Fibroblast of gingiva (primary cell): ENCODE results near the gene SURF1.
A peak's percentile ranks its signal among the peaks of the same experiment; 100 is the strongest.

Experiments
- DNase-seq: peaks from one replicate; pipeline ENCODE4 v3.0.0-alpha.2; 2011; ENCODE audit warnings: low read depth

SURF1 gene

GRCh38 chr9:133361507-133362092, 5.3 kb upstream of the SURF1 start:
- DNase-seq = no peak

DNA sequence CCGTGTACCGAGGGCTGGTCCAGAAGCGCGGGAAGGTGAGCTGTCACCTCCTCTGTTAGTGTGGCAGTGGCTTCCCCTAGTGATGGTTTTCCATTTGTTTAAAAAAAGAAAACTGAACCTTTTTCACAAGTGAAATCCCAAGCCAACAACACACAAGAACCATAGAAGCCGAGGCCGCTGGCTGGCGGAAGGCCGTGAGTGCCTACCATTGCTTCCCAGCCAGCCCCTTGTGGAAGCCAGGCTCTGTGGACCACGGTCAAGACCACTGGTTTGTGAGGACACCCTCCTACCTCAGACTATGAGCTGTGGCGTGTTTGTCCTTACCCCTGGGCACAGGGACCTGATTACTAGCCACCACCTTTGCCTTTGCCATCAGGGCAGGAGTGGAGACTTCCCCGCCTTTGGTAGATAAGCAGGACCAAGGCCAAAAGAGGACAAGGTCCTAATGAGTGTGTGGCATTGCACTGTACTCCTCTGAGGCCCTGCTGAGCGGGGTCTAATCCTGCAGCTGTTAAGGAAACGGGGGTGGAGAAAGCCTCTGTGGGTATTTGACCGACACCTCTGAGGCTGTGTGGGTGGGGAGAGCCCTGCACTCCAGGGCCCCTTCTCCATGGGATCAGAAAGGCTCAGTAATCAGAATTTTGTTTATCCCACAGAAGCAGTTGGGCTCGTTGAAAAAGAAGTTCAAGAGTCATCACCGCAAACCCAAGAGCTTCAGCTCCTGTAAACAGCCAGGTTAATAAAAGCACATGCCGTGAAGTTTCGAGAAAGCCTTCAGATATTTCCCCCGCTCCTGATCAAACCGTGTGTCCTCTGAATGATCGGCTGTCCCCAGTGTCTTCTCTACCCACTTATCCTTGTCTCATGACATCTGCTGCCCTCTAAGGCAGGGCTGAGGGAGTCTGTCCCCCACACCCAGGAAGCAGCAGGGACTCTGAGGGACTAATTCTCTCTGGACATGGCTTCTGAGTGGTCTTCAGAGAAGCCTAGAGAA, 4.4 kb upstream of the SURF1 start:
- DNase-seq = no peak

GRCh38 chr9:133359399-133360175, 3.3 kb upstream of the SURF1 start:
- DNase-seq = no peak

GRCh38 chr9:133357656-133358055, 1.4 kb upstream of the SURF1 start:
- no peak for DNase-seq

GRCh38 chr9:133355881-133356357, 368 bp downstream of the SURF1 start:
- DNase-seq = no peak

DNA sequence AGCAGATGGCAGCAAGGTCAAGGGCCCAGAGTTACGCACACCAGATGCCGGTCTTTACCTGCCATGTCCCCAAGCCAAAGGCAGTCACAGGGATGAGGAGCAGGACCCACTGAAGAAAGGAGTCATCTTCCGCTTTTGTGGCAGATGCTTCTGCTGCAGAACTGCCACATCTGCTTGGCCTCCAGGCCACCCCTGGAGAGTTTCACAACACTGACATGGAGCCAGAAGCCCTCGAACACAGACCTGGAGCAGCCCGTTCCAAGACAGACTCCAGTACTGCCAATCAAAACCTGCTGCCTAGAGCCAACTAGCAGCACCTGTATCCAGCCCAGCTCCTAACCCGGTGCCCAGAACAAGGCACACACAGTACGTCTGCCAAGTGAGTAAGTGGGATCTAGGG, 1.5 kb downstream of the SURF1 start:
- DNase-seq = no peak

- DNase-seq = no peak
Observed at GRCh38 chr9:133353548-133353947, 2.7 kb downstream of the SURF1 start.

- no peak for DNase-seq
Observed at GRCh38 chr9:133352635-133353340, 3.5 kb downstream of the SURF1 start.

- peak; percentile 61 for DNase-seq
Observed at GRCh38 chr9:133351908-133352634, 4.2 kb downstream of the SURF1 start.

- peak; percentile 85 for DNase-seq
Observed at GRCh38 chr9:133351526-133351907, 4.8 kb downstream of the SURF1 start.

GRCh38 chr9:133349965-133350616, 6.2 kb downstream of the SURF1 start:
- DNase-seq = no peak

DNA sequence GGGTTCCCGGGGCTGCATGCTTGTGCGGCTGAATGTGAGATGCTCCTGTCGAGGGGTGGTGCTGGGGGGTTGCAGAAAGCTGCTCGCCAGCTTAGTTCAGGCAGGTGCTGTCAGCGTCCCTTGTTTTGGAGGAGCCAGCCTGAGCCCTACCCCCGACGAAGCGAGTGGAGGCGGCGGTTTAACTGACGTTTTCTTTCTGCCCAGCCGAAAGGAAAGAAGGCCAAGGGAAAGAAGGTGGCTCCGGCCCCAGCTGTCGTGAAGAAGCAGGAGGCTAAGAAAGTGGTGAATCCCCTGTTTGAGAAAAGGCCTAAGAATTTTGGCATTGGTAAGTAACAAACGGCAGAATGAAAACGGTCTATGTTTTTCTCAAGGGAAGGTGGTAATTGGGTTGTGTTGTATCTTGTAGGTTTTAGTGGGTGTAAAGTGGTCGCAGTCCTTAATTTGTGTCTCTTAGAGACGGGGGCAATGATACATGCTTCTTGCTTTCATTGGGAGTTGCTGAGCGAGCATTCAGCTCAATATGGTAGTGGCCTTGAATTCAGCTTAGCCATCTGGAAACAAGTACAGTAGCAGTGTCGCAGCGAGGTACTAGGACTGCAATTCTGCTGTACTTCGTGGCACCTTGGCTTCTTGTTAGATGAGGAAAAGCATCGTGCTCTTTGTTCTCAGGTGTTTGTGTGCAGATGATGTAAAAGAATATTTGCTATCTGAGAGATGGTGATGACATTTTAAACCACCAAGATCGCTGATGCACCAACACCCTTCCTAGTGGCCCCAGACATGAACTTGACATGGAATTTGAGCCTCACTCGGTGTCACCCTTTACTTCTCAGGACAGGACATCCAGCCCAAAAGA, 7.3 kb downstream of the SURF1 start:
- no peak for DNase-seq

DNA sequence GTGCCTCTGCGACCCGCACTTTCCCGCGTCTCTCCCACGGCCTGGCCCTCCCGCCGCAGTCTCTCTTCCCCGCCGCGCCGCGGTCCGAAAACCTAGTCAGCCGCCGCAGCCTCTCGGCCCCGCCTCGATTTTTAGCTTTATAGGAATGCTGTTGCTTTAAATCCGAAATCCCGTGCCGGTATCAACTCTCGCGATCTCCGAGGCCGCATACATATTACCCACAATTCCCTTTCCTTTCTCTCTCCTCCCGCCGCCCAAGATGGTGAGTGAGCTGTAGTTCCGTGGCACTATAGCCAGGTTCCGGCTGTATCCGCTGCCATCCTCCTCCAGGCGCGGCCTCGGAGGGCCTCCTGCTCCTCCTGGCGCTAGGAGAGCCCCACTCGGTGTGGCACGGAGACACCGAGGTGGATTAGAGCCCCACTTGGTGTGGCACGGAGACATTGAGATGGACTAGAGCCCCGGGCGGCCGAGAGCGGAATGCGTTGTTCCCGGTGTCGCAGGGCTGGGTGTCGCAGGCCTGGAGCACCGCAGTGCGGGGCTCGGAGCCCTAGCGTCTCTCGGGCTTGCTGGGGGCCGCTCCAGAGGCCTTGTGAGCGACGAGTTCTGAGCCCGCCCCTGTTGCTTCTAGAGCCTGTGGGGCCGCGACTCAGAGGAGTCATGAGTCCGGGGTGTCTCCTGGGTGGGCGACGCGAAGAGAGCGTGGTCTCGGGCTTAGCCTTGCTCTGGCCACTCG, 8.1 kb downstream of the SURF1 start, which contains the start of the genes MED22 and RPL7A:
Gene MED22, minus strand, starts transcription at position 147 of the 733 bp plus-strand sequence. CDS start 1,469 bp downstream, outside the sequence.
Gene RPL7A, plus strand, starts transcription at position 234 of the 733 bp plus-strand sequence. Its CDS starts 26 bp downstream, at position 260.
- DNase-seq = peak; percentile 95

GRCh38 chr9:133347515-133347984, 8.7 kb downstream of the SURF1 start:
- no peak for DNase-seq

GRCh38 chr9:133346021-133346785, 10.1 kb downstream of the SURF1 start:
- DNase-seq = no peak

DNA sequence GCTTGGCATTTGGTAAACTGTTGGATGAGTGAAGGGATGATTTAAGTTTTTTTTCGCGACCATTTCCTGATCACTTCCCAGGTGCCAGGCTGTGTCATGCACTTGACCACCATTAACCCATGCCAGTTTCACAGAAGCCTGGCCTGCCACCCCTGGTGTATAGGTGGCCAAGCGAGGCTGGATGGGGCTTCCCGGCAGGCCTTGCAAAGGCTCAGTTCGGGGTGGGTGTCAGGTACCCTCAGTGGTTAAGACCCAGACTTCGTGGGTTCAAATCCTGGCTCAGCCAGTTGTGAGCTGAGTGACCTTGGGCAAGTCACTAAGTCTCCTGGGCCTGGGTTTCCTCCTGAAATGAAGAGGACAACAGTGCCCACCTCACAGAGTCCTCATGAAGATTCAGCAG, 10.7 kb downstream of the SURF1 start:
- DNase-seq = no peak

DNA sequence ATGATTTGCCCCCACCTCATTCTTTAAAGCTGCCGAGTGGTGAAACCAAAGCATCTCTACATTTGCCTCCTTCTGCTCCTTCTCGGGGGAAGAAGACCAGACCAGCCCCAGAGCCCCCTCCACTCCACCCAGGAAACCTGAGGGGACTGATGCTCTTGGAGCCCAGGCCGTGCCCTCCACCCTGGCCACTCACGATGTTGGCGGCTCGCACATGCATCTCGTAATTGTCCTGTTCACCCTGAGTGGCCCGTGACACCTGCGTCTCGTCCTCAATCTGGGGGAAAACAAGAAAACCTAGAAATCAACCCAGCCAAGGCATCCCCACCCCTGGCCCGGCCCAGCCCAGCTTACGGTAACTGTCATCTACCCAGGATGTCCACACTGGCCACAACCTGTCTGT, 11.3 kb downstream of the SURF1 start:
- DNase-seq = no peak

GRCh38 chr9:133344071-133344470, 12.2 kb downstream of the SURF1 start:
- DNase-seq = no peak
